Thyroid gland (tissue), 4 donors: ENCODE data around the gene RABEP2. TPM values are rescaled to one million over a fixed set of nuclear protein-coding genes. Genes with fewer than 3 reads are reported as not detected.

Experiments
- DNase-seq, 2 donors: peaks; one replicate each; pipeline ENCODE4 v3.0.0-alpha.2; 2019
- H3K27ac ChIP-seq, 3 donors: fragments of 200-600 bp; sonication (generic); 1 replicate in 2 of 3; 2 replicates in 1 of 3; pipeline ENCODE4 v1.5.1; 2016 to 2019; ENCODE audit warnings: mild to moderate bottlenecking in 1 of 3, moderate library complexity in 1 of 3
- H3K27me3 ChIP-seq: fragments of 200-600 bp; sonication (generic); one replicate; pipeline ENCODE4 v1.5.1; 2019
- H3K36me3 ChIP-seq, 2 donors: fragments of 200-600 bp; sonication (generic); one replicate each; pipeline ENCODE4 v1.5.1; 2016 to 2019
- H3K4me1 ChIP-seq, 2 donors: fragments of 200-600 bp; sonication (generic); one replicate each; pipeline ENCODE4 v1.5.1; 2017 to 2019
- H3K4me3 ChIP-seq, 3 donors: fragments of 200-600 bp; sonication (generic); replicated peaks in 1 of 3; 1 replicate in 2 of 3; 2 replicates in 1 of 3; pipeline ENCODE4 v1.5.1; 2016; ENCODE audit warnings: mild to moderate bottlenecking in 1 of 3
- H3K9me3 ChIP-seq: fragments of 200-600 bp; sonication (generic); one replicate; pipeline ENCODE4 v1.5.1; 2017
- CTCF ChIP-seq, 6 experiments: fragments of 200-600 bp in 3 of 6; fragments of 450-650 bp in 3 of 6; sonication (generic) in 3 of 6; IDR thresholded peaks; one replicate each; pipeline ENCODE4 v1.5.1; 2016 to 2019; ENCODE audit warnings: antibody characterized with exemption in 6 of 6, mild to moderate bottlenecking in 2 of 6, inconsistent platforms in 1 of 6, moderate library complexity in 1 of 6
- POLR2A ChIP-seq, 2 donors: fragments of 450-650 bp; IDR thresholded peaks; one replicate each; pipeline ENCODE4 v1.6.1; 2017; ENCODE audit warnings: antibody characterized with exemption in 2 of 2, mild to moderate bottlenecking in 2 of 2, moderate library complexity in 1 of 2
- WGBS, 2 donors: methylation state at CpG; one replicate each; pipeline ENCODE4 v1.1.5; 2017; 5-methylcytosine and 5-hydroxymethylcytosine counted together
- intact Hi-C: fragments of 100-400 bp; cut with DNase I; formaldehyde crosslinking; loops from one replicate; pipeline ENCODE4 v1.15.1; 2023
- small RNA-seq: library from RNA; depleted of rRNA; stranded (forward); fragments of <200 nt; gene quantifications from one replicate; pipeline ENCODE3, GENCODE V24; 2016
- total RNA-seq, 4 donors: library from RNA; depleted of rRNA; stranded (reverse); fragments of >200 nt; gene quantifications; one replicate each; pipeline ENCODE4 v1.2.3, GENCODE V29; 2016

RABEP2 gene
- total RNA-seq, 4 donors from 2014 or later = 36.7 to 55.8 (median 41.2) TPM

- no peak overlapping the region for H3K4me3 ChIP-seq
- H3K36me3 ChIP-seq = no peaks in the 10 kb centered on the region
- TF ChIP-seq CTCF (IDR thresholded peaks at IDR 0.05) = no peak
- no peak for TF ChIP-seq POLR2A (IDR thresholded peaks at IDR 0.05)
- DNase-seq = peak in 1 of 2 donors; percentile 41
- H3K27me3 ChIP-seq = no peaks in the 10 kb centered on the region
- H3K4me1 ChIP-seq = peaks cover 8 to 12% of the 10 kb centered on the region in 2 donors
- intact Hi-C loops = no loop called here
- H3K9me3 ChIP-seq = no peaks in the 10 kb centered on the region
- WGBS, 2 donors = 81 to 95% methylated on average over 8 of the region's 8 CpGs
- H3K27ac ChIP-seq = peak overlapping the region; percentile 18 to 67 (median 59)
Observed at GRCh38 chr16:28858421-28858820, 66.6 kb downstream of the RABEP2 start.

Small RNA genes within 50 kb of the gene (small RNA-seq; reads per million reads assigned to genes)
- gene RF00416 = not detected

Other genes with a start within 250 kb of the RABEP2 start
- 100 to 1,000 TPM; 213 to 326 (median 285) TPM for gene EIF3C, start 213.8 kb downstream of the RABEP2 start, total RNA-seq
- 1 to 10 TPM; 1.2 to 8.2 (median 2.0) TPM for gene NPIPB9, start 173.5 kb downstream of the RABEP2 start, total RNA-seq
- gene ATXN2L, start 102.2 kb downstream of the RABEP2 start, total RNA-seq = 10 to 100 TPM; 49.3 to 78.7 (median 62.0) TPM
- 100 to 1,000 TPM in 3 of 4 donors, 10 to 100 TPM in 1; 95.7 to 172 (median 126) TPM for gene TUFM, start 78.9 kb downstream of the RABEP2 start, total RNA-seq
- 10 to 100 TPM; 34.4 to 60.6 (median 38.8) TPM for gene SH2B1, start 61.4 kb downstream of the RABEP2 start, total RNA-seq
- 1 to 10 TPM in 2 of 4 donors, under 1 TPM in 1, not detected in 1; 0.27 to 2.7 (median 2.3) TPM for gene ATP2A1, start 46.8 kb downstream of the RABEP2 start, total RNA-seq
- not detected for gene CD19, start 6.7 kb upstream of the RABEP2 start, total RNA-seq
- 10 to 100 TPM; 20.5 to 33.6 (median 28.2) TPM for gene NFATC2IP, start 25.7 kb upstream of the RABEP2 start, total RNA-seq
- 10 to 100 TPM; 16.5 to 24.2 (median 20.6) TPM for gene SPNS1, start 49.5 kb upstream of the RABEP2 start, total RNA-seq
- 10 to 100 TPM in 1 of 4 donors, 1 to 10 TPM in 3; 4.4 to 10.6 (median 7.0) TPM for gene LAT, start 59.8 kb upstream of the RABEP2 start, total RNA-seq